Chondrocyte (in vitro differentiated cells): ENCODE data around the gene AIRE. TPM values are rescaled to one million over a fixed set of nuclear protein-coding genes. Genes with fewer than 3 reads are reported as not detected.

ENCODE experiments used
- DNase-seq: peaks from one replicate; pipeline ENCODE4 v3.0.0; 2021; ENCODE audit warnings: mixed read lengths, low spot score
- H3K27ac Mint-ChIP-seq: one replicate; pipeline ENCODE4 v1.8.0; 2021; ENCODE audit warnings: mild to moderate bottlenecking, moderate library complexity, mixed read lengths; ENCODE audit not compliant: unreplicated experiment
- H3K27me3 Mint-ChIP-seq: 2 replicates; pipeline ENCODE4 v1.8.0; 2021; ENCODE audit warnings: low read depth, mixed read lengths
- H3K36me3 Mint-ChIP-seq: 2 replicates; pipeline ENCODE4 v1.8.0; 2021; ENCODE audit warnings: low read depth, mixed read lengths
- H3K4me1 Mint-ChIP-seq: 2 replicates; pipeline ENCODE4 v1.8.0; 2021; ENCODE audit warnings: low read depth, mild to moderate bottlenecking, mixed read lengths
- H3K4me3 Mint-ChIP-seq: one replicate; pipeline ENCODE4 v1.8.0; 2021; ENCODE audit warnings: mild to moderate bottlenecking, moderate library complexity, mixed read lengths; ENCODE audit not compliant: unreplicated experiment
- H3K9me3 Mint-ChIP-seq: 2 replicates; pipeline ENCODE4 v1.8.0; 2021; ENCODE audit warnings: low read depth, mixed read lengths
- total RNA-seq: library from RNA; stranded (reverse); gene quantifications from 3 replicates; pipeline ENCODE4 v1.2.1, GENCODE V29; 2021
- TF ChIP-seq, protein P1 (sequence below): fragments of 200-600 bp; sonication (generic); IDR thresholded peaks from 2 replicates; pipeline ENCODE4 v1.5.0; 2021; ENCODE audit warnings: antibody characterized with exemption, mild to moderate bottlenecking, moderate library complexity

AIRE gene
- total RNA-seq, 1 donor from 2014 or later, result not detected

- Mint-ChIP-seq H3K27ac (no peak overlapping the region), H3K36me3 (peaks cover 6% of the 10 kb centered on the region), H3K4me1 (no peaks in the 10 kb centered on the region), H3K4me3 (no peak overlapping the region), H3K9me3 (no peaks in the 10 kb centered on the region), H3K27me3 (no peaks in the 10 kb centered on the region)
- no peak for DNase-seq
- TF ChIP-seq, protein P1, sequence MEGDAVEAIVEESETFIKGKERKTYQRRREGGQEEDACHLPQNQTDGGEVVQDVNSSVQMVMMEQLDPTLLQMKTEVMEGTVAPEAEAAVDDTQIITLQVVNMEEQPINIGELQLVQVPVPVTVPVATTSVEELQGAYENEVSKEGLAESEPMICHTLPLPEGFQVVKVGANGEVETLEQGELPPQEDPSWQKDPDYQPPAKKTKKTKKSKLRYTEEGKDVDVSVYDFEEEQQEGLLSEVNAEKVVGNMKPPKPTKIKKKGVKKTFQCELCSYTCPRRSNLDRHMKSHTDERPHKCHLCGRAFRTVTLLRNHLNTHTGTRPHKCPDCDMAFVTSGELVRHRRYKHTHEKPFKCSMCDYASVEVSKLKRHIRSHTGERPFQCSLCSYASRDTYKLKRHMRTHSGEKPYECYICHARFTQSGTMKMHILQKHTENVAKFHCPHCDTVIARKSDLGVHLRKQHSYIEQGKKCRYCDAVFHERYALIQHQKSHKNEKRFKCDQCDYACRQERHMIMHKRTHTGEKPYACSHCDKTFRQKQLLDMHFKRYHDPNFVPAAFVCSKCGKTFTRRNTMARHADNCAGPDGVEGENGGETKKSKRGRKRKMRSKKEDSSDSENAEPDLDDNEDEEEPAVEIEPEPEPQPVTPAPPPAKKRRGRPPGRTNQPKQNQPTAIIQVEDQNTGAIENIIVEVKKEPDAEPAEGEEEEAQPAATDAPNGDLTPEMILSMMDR, result no peak
Measured at GRCh38 chr21:44322621-44323325, 37.1 kb downstream of the AIRE start.

GRCh38 chr21:44323591-44323990, 37.9 kb downstream of the AIRE start:
- Mint-ChIP-seq H3K27me3 (no peaks in the 10 kb centered on the region), H3K9me3 (no peaks in the 10 kb centered on the region), H3K36me3 (peaks cover 6% of the 10 kb centered on the region), H3K4me1 (no peaks in the 10 kb centered on the region), H3K27ac (no peak overlapping the region), H3K4me3 (no peak overlapping the region)
- TF ChIP-seq, protein P1, result no peak
- no peak for DNase-seq

DNA sequence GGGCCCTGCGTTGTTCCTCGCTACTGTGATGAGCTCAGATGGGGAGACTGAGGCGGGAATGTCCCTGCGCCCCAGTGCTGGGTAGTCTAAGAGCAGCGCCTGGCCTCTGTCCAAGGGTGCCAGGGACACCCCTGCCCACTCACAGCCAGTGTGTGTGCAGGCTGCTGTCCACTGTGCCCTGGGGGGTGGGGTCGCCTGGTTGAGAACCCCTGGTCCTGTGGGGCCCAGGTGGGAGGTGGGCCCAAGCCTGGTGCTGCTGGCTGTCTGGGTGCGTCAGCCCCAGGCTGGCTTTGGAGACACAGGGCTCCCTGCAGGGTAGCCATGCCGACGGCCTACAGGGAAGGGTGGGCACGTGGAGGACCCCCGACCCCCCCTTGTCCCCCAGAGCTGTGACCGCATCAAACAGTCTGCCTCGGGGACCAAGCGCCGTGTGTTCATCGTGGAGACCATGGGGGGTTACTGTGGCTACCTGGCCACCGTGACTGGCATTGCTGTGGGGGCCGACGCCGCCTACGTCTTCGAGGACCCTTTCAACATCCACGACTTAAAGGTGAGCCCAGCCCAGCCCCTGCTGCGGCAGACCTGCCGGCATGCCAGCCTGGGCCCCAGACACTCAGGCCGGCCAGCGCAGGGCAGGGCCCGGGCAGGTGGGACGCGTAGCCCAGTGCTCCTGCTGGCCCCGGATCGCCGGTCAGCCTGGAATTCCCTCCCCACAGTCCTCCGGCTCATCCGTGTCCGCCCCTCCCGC, 38.6 kb downstream of the AIRE start:
- no peak for DNase-seq
- Mint-ChIP-seq H3K9me3 (no peaks in the 10 kb centered on the region), H3K27ac (no peak overlapping the region), H3K4me1 (no peaks in the 10 kb centered on the region), H3K27me3 (no peaks in the 10 kb centered on the region), H3K4me3 (no peak overlapping the region), H3K36me3 (peaks cover 6% of the 10 kb centered on the region)
- TF ChIP-seq, protein P1, result no peak

- TF ChIP-seq, protein P1, result no peak
- Mint-ChIP-seq H3K9me3 (no peaks in the 10 kb centered on the region), H3K4me3 (no peak overlapping the region), H3K36me3 (peaks cover 6% of the 10 kb centered on the region), H3K27ac (no peak overlapping the region), H3K27me3 (no peaks in the 10 kb centered on the region), H3K4me1 (no peaks in the 10 kb centered on the region)
- DNase-seq, result no peak
Measured at GRCh38 chr21:44324854-44325107, 39.1 kb downstream of the AIRE start.

DNA sequence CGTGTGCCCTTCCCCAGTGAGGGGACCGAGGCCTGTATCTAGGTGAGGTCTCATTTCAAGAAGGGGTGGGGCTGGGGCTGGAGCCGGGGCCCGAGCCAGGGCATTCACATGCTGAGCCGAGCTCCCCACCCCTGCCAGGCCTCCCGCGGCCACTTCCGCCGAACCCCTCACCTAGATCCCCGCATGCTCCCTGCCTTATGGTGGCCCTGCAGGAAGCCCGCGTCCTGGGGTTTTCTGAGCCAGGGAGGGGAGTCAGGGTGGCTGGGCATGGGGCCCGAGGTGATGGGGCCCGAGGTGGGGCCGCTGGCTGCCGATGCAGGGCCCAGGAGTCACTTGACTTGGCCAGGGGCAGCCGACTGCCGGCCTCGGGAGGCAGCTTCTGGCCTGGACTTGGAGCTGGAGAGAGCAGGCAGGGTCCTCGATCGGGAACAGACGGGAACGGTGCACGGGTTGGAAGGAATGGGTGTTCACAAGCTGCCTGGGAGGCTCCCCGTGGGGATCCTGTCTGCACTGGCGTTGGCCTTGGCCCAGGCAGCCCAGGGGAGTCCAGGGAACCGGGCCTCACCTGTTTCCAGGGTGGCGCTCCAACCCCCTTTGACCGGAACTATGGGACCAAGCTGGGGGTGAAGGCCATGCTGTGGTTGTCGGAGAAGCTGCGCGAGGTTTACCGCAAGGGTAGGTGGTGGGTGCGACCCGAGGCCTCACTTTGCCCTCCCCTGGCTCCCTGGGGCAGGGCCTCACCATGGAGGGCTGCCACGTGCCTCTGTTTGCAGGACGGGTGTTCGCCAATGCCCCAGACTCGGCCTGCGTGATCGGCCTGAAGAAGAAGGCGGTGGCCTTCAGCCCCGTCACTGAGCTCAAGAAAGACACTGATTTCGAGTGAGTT, 40.0 kb downstream of the AIRE start:
- H3K27me3 Mint-ChIP-seq, result no peaks in the 10 kb centered on the region
- H3K36me3 Mint-ChIP-seq, result peaks cover 6% of the 10 kb centered on the region
- no peaks in the 10 kb centered on the region for H3K9me3 Mint-ChIP-seq
- no peak overlapping the region for H3K27ac Mint-ChIP-seq
- no peak for DNase-seq
- TF ChIP-seq, protein P1, result no peak
- no peak overlapping the region for H3K4me3 Mint-ChIP-seq
- no peaks in the 10 kb centered on the region for H3K4me1 Mint-ChIP-seq
